Erythroblast (primary cell): ENCODE measurements around the gene BEAN1.

ENCODE experiments used
- GATA1 ChIP-seq: IDR thresholded peaks from 2 replicates; pipeline ENCODE4 v1.6.1; 2011; ENCODE audit warnings: low read depth, mild to moderate bottlenecking, control low read depth, low read length, moderate library complexity
- POLR2A ChIP-seq: IDR thresholded peaks from 2 replicates; pipeline ENCODE4 v1.6.1; 2011; ENCODE audit warnings: mild to moderate bottlenecking, low read length

DNA sequence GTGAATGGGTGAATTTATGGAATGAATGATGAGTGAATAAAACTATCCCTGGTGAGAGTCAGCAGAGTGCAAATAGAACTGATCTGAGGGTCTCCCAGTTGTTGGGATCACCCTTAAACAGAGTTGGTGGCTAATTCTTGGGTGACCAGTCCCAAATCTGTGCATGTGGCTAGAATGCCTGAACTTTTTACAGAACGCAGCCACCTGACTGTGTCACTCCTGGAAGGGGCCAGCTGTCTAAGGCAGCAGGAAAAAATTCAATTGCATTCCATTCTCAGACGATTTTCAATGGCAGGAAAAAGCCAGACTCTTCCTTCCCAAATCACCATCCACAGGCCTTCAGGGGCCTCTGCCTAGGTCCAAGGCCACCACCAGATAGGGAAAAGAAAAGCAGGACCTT lies 43.5 kb downstream of the BEAN1 start:
- TF ChIP-seq GATA1 (no peak), POLR2A (no peak)
